ENCODE measurements around the gene FAM167B. TPM values are rescaled to one million over a fixed set of nuclear protein-coding genes. Genes with fewer than 3 reads are reported as not detected.

FAM167B gene
- total RNA-seq, 1 donor from 2014 or later = 0.52 TPM

GRCh38 chr1:32221980-32222755 lies 24.9 kb upstream of the FAM167B start, which contains the start of the genes EIF3I and TMEM234:
EIF3I (plus strand) TSS chr1:32222407; CDS start chr1:32222442, 35 bp downstream.
TMEM234 (minus strand) TSS chr1:32222353; CDS start chr1:32222322, 31 bp downstream.
- intact Hi-C loops (cut with micrococcal nuclease) = loop anchor here (1.0 to 2.0 kb wide), 4 partner anchors 21 to 69 kb away; partner anchors contain the start of genes CCDC28B and TXLNA

- intact Hi-C loops (cut with micrococcal nuclease) = loop anchor here (2.0 kb wide), 2 partner anchors 23 to 67 kb away; partner anchors contain the start of gene CCDC28B
Observed at GRCh38 chr1:32223683-32224082, 23.3 kb upstream of the FAM167B start.

- intact Hi-C loops (cut with micrococcal nuclease) = no loop called here
Observed at GRCh38 chr1:32224285-32224684, 22.7 kb upstream of the FAM167B start.

GRCh38 chr1:32228771-32229170 lies 18.3 kb upstream of the FAM167B start:
- intact Hi-C loops (cut with micrococcal nuclease) = no loop called here

GRCh38 chr1:32231843-32232432 lies 15.1 kb upstream of the FAM167B start:
- intact Hi-C loops (cut with micrococcal nuclease) = no loop called here

- intact Hi-C loops (cut with micrococcal nuclease) = no loop called here
Observed at GRCh38 chr1:32232558-32233304, 14.3 kb upstream of the FAM167B start.

- intact Hi-C loops (cut with micrococcal nuclease) = no loop called here
Observed at GRCh38 chr1:32234792-32235191, 12.2 kb upstream of the FAM167B start.

GRCh38 chr1:32239337-32239736 lies 7.7 kb upstream of the FAM167B start:
- intact Hi-C loops (cut with micrococcal nuclease) = no loop called here

GRCh38 chr1:32239790-32240139 lies 7.3 kb upstream of the FAM167B start:
- intact Hi-C loops (cut with micrococcal nuclease) = no loop called here

GRCh38 chr1:32240140-32240951 lies 6.7 kb upstream of the FAM167B start:
- intact Hi-C loops (cut with micrococcal nuclease) = no loop called here

GRCh38 chr1:32241001-32241763 lies 5.8 kb upstream of the FAM167B start:
- intact Hi-C loops (cut with micrococcal nuclease) = no loop called here

- intact Hi-C loops (cut with micrococcal nuclease) = no loop called here
Observed at GRCh38 chr1:32242341-32242851, 4.6 kb upstream of the FAM167B start.

GRCh38 chr1:32247452-32247851 lies 430 bp downstream of the FAM167B start:
- intact Hi-C loops (cut with micrococcal nuclease) = no loop called here

GRCh38 chr1:32247983-32248889 lies 1.2 kb downstream of the FAM167B start:
- intact Hi-C loops (cut with micrococcal nuclease) = loop anchor here (2.0 kb wide), 1 partner anchor 43 kb away; no protein-coding TSS in a partner anchor

GRCh38 chr1:32249831-32250525 lies 3.0 kb downstream of the FAM167B start:
- intact Hi-C loops (cut with micrococcal nuclease) = loop anchor here (1.0 to 10.0 kb wide), 6 partner anchors 23 to 315 kb away; partner anchors contain the start of genes CCDC28B, EIF3I, MARCKSL1 and PTP4A2

- intact Hi-C loops (cut with micrococcal nuclease) = loop anchor here (1.0 to 10.0 kb wide), 5 partner anchors 22 to 316 kb away; partner anchors contain the start of genes CCDC28B, EIF3I, MARCKSL1 and PTP4A2
Observed at GRCh38 chr1:32250893-32251716, 4.1 kb downstream of the FAM167B start, which contains the start of gene LCK. LCK (plus strand) TSS chr1:32251265; CDS start chr1:32274330, 23,065 bp downstream.

Data from T-helper 2 cell treated with Interferon-gamma antibody and Interleukin-4, amounts not matched to agents 100 ng/mL and 5 ng/mL, for 36 hours (primary cell).